HG03521 (cell line): ENCODE results near the gene LMAN2.
A peak's percentile ranks its signal among the peaks of the same experiment; 100 is the strongest.
"Not testable (repeated sequence)": the region's sequence is repeated elsewhere in the genome, so short reads cannot be mapped to it uniquely, and the experiment has no call there.

Experiments used
- ATAC-seq: cut with Tn5 transposase; IDR thresholded peaks from one replicate; pipeline ENCODE4 v1.9.1; 2021; ENCODE audit warnings: mild to moderate bottlenecking, moderate library complexity; ENCODE audit not compliant: unreplicated experiment

LMAN2 gene

DNA sequence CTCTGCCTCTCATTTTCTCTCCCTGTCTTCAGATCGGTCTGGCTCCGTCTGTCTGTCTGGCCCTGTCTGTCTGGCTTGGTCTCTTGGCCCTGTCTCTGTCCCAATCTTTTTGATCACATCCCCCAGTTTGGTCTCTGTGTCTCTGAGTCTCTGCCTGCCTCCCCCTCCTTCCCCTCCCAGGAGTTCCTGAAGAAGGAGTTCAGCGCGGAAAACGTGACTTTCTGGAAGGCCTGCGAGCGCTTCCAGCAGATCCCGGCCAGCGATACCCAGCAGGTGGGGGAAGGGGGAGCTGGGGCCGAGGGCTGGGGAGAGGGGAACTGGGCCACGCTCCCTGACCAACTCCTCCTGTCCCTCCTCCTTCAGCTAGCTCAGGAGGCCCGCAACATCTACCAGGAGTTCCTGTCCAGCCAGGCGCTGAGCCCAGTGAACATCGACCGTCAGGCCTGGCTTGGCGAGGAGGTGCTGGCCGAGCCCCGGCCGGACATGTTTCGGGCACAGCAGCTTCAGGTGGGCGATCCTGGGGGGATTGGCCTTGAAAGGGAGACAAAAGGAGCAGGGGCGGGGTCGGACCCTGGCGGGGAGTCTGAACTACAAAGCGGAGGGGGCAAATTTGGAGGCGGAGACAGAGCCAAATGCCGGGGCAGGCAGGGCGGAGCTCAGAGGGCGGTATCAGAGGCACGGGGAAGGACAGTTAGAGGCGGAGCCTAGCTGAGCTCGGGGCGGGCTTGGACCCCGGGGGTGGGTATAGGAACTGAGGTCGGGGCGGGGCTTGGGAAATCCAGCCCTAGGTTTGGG is 15.3 kb upstream of the LMAN2 start:
- no peak for ATAC-seq

DNA sequence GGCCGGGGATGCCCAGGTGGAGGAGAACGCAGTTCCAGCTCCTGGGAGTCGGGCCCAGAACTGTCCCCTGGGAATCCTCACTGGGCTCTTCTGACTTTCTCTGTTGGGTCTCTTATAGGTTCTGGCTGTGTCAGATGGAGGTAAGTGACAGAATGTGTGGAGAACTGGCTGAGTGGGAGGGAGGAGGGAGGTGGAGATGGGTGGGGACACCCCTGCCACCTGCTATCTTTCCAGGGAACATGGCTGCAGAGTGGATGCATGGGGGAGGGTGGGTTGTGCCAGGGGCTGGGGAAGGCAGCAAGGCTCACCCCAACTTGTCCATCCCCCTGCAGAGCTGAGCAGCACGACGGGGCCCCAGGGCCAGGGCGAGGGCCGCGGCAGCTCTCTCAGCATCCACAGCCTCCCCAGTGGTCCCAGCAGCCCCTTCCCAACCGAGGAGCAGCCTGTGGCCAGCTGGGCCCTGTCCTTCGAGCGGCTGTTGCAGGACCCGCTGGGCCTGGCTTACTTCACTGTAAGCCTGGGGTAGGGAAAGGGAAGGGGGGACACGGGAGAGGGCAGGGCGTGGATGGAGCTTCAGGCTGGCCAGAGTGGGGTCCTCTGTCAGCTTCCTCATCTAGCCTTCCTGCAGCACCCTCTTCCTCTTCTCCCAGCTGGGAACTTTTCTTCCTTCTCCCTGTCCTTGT is 14.5 kb upstream of the LMAN2 start:
- ATAC-seq = no peak

DNA sequence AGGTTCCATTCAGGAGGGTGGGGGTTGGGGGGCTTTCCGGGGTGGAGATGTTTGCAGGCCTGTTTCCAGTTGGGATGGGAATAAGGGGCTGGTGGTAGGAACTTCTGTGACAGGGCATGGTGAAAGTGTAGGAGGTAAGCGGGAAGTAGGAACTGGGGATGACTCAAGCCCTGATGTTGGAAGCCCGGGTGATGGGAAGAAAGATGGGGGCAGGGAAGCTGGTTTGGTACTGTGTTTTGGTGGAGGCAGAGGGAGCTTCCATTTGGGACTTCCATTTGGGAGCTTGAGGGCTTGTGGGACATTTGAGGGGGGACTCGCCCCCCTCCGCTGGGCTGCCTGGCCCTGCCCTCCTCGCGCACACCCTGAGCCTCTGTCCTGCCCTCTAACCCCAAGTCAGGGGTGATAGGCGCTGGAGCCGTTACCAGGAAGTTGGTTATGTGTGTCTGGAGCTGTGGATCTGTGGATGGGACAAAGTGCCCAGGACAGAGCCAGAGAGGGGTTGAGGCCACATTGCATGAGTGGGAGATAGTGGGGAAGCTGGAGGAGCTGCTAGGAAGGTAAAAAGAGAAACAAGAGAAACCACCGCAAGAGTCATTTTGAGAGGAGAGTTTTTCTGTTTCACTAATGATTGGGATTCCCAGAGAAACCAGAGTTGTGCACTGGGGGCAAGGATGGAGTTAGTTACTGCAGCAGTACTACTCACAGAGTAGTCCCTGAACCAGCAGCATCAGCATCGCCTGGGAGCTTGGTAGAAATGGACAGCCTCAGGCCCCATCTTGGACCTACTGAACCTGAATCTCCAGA is 12.9 kb upstream of the LMAN2 start:
- ATAC-seq = no peak

DNA sequence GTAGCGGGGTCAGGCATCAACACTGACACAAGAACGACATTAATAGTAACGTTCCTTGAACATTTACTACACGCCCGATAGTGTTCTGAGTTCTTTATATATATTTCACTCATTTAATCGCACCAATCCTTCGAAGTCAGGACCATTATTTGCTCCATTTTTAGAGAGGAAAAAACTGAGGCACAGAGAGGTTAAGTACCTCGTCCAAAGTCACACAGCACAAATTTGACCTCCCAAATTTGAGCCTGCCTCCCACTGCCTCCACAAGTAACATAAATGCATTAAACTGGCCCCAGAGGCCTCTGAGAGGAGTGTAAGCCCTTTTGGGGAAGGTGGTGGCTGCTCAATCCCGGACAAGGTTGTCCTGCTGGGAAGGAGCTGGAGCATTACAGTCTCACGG is 12.1 kb upstream of the LMAN2 start:
- no peak for ATAC-seq

DNA sequence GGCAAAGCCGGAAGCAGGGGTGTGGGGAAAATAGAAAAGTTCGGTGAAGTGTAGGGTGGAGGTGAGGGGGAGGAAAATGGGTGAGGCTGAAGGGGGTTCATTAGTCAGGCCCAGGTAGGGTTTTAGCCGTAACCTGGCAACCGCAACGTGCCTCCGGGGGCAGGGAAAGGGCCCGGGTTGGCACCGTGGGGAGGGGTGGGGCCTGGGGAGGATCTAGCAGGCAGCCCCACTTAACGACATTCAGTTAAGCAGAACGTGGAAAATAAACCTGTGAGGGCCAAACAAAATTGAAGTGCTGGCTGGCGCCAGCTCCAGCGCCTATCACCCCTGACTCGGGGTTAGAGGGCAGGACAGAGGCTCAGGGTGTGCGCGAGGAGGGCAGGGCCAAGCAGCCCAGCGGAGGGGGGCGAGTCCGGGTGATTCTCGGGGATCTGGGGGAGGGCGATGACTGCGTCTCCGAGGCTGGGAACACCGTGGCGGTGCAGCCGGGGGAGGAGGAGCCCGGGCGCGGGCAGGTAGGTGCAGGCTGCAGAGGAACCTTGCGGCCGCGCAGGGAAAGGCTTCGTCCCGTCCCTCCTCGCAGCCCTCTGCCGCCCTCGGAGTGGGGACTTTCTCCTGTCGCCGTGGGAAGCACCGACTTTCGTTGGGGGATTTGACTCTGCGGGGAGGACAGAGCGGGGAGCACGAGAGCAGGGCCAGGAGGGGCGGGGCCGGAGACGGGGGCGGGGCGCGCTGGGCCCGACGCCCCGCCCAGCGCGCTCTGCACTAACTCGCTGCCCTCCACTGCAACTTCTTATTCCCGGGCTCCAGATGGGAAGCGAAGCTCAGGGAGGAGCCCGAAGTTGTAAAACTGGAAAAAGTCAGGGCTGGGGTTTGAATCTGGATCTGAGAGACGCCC is 11.4 kb upstream of the LMAN2 start:
- ATAC-seq = no peak

DNA sequence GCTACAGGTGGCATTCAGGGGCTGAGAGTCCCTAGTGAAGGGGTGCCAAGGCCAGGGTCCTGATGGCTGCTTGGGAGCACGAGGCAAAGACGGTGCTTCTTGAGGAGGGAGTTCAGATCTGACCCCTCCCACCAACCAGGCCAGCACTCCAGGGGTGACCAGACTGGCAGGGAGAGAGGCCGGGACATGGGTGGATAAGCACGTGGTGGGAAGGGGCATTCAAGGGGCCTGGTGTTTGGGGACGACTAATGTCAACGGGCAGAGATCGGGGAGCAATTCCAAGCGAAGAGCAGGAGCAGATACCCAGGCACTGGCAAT is 10.8 kb upstream of the LMAN2 start:
- no peak for ATAC-seq

DNA sequence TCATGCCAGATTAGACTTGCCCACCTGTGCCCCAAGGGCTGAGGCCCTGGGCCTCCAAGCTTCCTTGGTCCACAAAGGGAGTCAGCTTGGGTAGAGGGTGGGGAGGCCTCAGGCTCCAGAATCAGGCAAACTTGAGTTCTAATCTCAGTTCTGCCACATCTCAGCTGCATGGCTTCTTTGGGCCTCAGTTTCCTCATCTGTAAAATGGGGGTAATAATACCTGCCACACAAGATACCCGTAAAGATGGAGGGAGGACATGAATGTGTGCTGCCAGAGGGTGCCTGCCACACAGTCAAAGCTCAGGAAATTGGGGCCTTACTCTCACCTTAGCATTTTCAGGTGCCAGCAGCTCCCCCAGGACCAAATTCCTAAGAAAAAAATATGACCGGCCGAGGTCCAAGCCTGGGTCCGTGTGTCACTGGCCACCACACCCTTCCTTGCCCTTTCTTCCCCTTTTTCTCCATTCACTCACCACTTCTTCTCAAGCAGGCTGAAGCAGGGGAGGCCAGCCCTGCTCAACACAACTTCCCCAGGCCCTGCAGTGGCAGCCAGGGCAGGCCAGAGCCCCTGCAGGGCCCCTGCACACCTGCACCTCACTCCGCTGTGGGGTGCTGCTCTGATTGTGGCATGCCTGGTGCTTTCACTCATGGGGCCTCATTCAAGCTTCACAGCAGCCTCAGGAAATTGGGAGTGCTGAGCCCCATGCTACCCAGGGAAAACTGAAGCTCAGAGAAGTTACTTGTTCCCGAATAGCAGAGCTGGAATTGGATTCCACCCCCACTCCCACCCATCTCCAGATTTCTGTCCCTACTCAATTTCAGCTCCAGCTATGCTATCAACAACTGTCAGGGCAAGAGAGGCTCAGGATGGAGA is 10.2 kb upstream of the LMAN2 start:
- ATAC-seq = no peak

DNA sequence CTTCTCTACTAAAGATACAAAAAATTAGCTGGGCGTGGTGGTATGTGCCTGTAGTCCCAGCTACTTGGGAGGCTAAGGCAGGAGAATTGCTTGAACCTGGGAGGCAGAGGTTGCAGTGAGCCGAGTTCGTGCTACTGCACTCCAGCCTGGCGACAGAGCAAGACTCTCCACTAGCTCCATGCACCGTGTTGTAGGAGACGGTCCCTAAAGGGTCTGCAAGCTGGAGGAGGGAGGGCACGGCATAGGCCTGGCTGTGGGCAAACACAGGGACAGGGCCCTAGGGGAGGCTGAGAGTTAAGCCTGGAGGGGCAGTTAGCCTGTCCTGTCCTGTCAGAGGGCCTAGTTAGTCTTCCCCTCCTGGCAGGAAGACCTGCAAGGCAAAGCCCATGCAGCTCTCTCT is 9.3 kb upstream of the LMAN2 start:
- not testable (repeated sequence) for ATAC-seq

DNA sequence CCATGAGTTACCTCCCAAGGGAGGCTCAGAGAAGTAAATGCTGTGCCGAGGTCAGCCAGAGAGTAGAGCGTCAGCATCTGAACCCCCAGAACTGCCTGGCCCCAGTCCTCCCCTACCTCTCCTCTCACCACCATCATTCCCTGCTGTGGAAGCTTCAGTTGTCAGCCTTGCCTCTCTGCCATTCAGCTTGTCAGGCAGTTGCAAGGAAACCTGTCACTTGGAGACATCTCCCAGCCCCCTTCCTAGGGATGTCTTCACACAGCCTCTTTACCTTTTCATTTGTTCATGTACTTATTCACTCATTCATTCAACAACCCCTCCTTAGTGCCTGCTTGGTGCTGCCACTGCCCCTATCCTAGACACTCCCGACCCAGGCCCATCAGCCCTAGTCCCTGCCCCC is 8.4 kb upstream of the LMAN2 start:
- ATAC-seq = no peak

DNA sequence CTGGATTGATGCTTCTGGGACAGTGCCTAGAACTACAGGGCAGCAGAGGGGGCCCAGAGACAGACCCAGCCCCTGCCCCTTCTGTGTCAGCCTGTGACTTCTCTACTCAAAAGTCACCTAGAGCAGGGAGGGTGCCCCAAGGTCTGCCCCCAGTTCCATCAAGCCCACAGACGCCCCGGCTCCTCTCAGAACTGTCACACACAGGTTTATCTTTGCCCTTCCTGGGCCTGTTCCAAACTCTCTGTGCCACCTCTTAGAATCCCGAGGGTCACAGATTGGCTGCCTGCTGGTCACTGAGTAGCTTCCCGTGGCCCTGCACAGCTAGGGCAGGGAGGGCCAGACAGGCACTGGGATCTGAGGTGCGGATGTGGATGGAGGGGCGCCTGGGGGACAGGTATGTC is 8.0 kb upstream of the LMAN2 start:
- ATAC-seq = no peak

DNA sequence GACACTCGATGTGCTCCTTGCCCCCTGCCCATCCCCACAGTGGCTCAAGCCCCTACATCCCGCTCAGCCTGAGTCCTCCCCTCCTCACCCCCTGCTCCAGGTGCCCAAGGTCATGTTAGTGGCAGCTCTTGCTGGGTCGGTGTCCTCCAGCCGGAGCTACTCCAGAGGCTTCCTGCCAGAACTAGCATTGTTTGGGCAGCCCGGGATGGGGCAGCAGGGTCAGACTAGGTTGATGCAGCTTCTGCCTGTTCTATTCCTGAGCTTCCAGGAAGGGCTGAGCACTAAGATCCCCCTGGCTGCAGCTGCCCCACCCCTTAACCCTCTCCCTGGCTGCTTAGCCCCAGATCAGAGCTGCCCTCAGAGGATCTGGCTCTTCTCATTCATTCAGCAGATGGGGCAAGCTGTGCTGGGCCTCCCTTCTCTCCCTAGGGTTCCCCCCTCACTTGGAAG is 6.9 kb upstream of the LMAN2 start:
- ATAC-seq = no peak

DNA sequence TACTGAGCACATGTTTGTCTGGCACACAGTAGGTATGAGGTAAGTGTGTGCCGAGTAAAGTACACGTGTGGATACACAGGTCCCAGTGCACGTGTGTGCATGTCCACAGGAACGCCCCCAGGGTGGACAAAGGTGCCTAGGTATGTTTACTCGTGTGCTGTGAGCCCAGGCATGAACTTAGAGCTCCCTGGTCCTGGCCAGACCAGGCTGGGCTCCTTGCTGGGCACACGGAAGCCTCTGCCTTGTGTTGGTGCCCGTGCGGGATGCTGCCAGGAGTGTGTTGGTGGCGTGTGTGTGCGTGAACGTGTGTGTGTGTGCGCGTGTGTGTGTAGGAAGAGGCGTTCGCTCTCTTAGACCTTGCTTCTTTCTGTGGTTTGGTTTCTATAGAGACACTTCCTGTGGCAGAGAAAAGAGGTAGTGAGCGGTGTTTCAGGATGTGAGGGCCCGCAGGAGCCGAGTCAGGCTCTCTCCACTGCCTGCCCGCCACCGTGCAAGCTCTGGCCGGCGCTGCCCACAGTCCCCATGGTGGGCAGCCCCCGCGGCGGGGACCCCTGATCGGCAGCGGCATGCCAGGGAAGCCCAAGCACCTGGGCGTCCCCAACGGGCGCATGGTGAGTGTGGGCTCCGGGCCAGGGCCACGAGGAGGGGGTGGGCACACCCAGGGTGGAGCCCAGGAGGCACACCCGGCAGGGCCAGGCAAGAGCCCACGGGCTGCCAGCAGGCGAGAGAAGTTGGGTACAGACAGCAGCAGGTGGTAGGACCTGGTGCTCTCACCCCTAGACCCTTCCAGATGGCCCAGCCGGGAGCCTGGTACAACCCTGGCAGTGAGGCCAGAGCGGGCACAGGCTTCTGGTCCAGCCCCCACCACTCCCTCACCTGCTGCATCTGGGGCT is 6.2 kb upstream of the LMAN2 start, which contains the start of gene RGS14:
Gene RGS14, plus strand, starts transcription at position 466 of the 893 bp plus-strand sequence. Its CDS starts 101 bp downstream, at position 567.
- peak; percentile 91 for ATAC-seq

DNA sequence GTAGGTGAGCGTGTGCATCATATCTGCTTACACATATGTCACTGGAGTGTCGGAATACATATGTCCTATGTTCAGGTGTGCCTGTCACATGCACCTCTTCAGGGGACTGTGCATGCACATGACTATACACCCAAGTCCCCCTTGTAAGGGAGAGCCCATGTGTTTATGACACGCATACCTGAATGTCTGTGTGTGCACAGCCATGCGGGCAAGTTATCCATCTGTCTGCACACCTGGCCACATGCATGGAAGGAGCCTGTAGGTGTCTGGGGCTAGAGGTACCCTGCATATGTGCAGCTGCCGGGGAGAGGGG is 5.6 kb upstream of the LMAN2 start:
- ATAC-seq = no peak

DNA sequence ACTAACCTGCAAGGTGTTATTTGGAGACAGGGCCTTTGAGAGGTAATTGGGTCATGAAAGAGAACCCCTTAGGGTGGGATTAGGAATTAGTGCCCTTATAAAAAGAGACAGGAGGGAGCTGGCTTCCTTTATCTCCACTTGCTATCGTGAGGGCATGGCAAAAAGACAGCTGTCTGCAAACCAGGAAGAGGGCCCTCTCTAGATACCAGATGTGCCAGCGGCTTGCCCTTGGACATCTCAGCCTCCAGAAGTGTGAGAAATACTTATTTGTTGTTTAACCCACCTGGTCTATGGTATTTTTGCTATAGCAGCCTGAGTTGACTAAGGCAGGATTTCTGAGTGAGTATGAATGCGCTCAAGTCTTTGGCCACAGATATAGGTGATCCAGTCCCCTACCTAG is 5.3 kb upstream of the LMAN2 start:
- no peak for ATAC-seq

DNA sequence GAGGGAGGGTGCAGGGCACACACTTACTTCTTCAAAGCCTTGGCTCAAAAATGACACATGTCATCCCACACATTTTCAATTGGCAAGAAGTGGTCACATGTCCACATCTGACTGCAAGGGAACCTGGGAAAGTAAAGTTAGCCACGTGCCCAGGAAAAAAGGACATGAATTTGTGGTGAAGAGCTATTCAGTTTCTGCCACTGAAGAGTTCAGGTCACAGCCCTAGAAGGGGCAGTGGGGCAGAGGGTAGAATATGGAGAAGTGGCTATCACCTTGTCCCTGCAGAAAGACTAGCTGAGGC is 4.3 kb upstream of the LMAN2 start:
- no peak for ATAC-seq

DNA sequence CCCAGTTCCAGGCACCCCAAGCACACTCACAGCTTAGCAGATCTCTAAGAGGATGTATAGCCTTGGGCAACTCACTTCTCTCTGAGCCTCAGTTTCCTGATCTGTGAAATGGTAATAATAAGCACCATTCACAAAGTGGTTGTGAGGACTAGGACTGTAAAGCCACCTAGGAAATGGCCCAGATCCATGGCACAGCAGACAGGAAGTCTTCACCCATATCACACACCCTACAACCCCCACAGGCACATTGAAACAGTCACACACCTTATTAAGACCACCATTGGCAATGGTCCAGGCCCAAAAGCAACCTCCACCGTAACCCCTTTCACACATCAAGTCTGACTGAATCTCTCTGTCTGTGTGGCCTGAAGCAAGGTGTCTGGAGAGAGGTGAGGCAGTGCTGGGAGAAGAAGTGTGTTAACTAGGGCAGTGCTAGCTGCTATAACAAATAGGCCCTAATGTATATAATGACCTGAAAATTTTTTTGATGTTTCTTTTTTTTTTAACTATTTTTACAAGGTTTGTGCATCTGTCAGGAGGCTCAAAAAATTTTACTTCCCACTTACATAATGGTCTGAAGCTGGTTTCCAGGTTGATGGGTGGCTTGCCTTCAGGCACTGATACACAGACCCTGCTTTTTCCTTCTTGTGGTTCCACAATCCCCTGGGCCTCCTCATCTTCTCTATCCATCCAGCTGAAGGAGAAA is 3.8 kb upstream of the LMAN2 start:
- ATAC-seq = no peak

DNA sequence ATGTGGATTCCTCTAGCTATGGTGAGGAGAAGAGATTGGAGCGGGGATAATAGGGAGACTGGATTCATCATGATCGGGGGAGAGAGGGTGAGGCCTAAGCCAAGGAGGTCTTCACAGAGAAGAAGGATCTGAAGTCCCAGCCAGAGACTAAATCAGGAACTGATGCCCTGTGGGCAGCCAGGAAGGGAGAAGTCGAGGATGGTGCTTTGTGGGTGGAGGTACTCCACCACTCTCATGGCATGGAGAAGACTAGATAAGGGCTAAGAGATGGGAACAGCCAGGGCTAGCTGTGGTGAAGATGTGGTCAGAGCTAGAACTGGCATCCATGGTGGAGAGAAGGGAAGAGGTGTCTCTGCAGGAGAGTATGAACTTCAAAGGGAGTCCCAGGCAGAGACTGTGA is 3.2 kb upstream of the LMAN2 start:
- no peak for ATAC-seq

DNA sequence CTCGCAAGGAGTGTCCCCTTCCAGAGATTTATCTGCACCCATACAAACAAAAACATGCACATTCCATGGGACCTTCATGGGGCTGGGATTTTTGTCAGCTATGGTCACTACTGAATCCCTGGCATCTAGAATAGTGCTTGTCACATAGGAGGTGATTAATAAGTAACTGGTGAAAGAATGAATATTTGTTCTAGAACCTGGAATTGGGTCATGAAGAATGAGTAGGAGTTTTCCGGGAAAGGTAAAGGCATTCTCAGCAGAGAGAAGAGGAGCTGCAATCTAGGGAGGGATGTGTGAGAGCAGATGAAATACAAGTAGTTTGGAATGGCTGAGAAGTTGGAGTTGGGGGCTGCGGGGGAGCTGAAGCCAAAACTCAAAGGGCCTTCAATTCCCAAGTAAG is 2.8 kb upstream of the LMAN2 start:
- no peak for ATAC-seq

DNA sequence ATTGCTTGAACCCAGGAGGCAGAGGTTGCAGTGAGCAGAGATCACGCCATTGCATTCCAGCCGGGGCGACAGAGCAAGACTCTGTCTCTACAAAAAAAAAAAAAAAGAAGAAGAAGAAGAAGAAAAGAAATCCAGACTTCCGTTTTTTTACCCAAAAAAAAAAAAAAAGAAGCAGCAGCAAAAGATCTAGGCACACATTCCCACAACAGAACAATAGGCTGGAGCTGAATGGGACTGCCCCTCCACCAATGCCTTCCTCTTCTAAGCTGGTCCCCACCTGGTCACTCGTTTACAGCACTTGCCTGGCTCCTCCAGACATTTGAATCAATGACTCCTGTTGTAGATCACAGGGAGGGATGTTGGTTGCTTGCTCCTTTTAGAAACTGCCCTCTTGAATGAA is 1.6 kb upstream of the LMAN2 start:
- no peak for ATAC-seq
